Stimulated activated CD4-positive, alpha-beta T cell treated with anti-CD3 and anti-CD28 coated beads, Interleukin-12 subunit alpha, Interleukin-12 subunit beta, amount 100 ng/mL, for 24 hours (primary cell): Measurements from ENCODE around the gene ZKSCAN2.

ENCODE experiments used
- DNase-seq, 2 experiments: peaks; one replicate each; pipeline ENCODE4 v3.0.0-alpha.2; 2020; ENCODE audit warnings: low read depth in 2 of 2

Gene ZKSCAN2

GRCh38 chr16:25223964-25224363, 33.7 kb downstream of the ZKSCAN2 start:
- no peak for DNase-seq

- DNase-seq: no peak
Observed at GRCh38 chr16:25222959-25223358, 34.7 kb downstream of the ZKSCAN2 start.

GRCh38 chr16:25219070-25219737, 38.4 kb downstream of the ZKSCAN2 start:
- no peak for DNase-seq

- no peak for DNase-seq
Observed at GRCh38 chr16:25217921-25218320, 39.7 kb downstream of the ZKSCAN2 start.

DNA sequence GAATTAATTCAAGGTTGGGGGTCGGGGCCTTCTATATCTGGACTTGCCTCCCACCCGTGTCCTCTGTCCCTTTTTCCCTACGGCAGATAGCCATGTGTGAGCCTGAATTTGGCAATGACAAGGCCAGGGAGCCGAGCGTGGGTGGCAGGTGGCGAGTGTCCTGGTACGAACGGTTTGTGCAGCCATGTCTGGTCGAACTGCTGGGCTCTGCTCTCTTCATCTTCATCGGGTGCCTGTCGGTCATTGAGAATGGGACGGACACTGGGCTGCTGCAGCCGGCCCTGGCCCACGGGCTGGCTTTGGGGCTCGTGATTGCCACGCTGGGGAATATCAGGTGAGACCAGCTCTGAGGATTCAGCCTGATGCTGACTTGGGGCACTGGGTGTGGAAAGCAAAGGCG, 40.5 kb downstream of the ZKSCAN2 start:
- no peak for DNase-seq

DNA sequence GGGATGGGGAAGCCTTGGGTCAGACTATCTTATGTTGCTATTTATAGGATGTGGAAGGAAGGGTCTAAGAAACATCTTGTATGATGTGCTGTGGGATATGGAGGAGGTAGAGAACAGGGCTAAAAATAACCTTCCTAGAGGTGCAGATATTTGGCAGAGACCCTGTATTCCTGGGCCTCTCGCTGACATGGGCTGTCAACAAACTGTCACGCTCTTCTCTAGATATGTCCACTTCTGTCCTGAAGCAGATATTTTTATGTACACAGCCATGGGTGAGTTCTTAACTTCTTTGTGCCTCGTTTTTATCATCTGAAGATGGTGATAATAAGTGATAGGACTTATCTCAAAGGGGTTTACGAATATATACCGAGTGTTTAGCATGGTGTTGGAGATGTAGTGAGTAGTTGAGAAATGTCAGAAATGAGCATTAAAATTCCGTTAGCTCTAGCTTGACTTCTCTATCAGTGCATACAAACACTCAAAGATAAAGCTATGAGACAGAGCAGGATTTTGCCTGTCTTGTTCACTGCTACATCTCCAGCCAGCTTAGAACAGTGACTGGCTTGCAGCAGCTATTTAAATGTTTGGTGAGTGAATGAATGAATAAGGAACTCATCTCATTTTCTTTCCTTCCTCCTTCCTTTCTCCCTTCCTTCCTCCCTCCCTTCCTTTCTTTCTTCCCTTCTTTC, 43.8 kb downstream of the ZKSCAN2 start:
- no peak for DNase-seq

GRCh38 chr16:25212636-25213035, 45.0 kb downstream of the ZKSCAN2 start:
- no peak for DNase-seq

- no peak for DNase-seq
Observed at GRCh38 chr16:25210758-25211157, 46.9 kb downstream of the ZKSCAN2 start.

- no peak for DNase-seq
Observed at GRCh38 chr16:25199457-25199856, 58.2 kb downstream of the ZKSCAN2 start.

- DNase-seq: no peak
Observed at GRCh38 chr16:25198021-25198420, 59.6 kb downstream of the ZKSCAN2 start.

DNA sequence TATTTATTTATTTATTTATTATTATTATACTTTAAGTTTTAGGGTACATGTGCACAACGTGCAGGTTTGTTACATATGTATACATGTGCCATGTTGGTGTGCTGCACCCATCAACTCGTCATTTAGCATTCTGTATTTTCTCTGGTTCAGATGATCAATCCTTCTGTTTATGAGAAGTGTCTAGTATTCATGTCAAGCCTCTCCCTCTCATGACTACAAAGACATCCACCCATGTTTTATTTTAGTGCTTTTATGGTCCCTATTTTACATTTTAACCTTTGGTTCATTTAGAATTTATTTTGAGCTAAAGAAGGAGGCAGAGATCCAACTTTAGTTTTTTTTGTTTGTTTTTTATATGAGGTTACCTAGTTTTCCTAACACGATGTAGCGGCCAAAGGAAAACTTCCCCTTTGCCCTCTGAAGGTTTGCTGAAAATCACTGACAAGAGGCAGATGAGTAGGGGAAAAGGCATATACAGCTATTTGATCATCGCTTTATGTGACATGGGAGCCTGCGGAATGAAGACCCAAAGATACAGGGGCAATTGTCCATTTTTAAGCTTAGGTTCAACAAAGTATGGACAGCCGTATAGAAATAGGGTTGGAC, 63.3 kb downstream of the ZKSCAN2 start:
- no peak for DNase-seq

GRCh38 chr16:25192096-25192495, 65.5 kb downstream of the ZKSCAN2 start:
- DNase-seq: no peak

DNA sequence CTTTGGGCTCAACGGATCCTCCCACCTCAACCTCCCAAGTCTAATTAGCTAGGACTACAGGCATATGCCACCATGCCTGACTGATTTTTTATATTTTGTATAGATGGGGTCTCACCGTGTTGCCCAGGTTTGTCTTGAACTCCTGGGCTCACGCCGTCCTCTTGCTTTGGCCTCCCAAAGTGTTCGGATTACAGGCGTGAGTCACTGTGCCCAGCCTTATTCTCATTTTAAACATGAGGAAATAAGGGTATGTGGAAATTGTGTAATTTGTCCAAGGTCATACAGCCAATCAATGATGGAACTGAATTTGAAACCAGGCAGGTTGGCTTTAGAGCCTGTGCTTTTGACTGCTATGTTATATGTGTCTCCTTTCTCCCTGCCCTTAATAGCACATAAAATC, 68.3 kb downstream of the ZKSCAN2 start:
- no peak for DNase-seq

GRCh38 chr16:25187491-25187795, 70.2 kb downstream of the ZKSCAN2 start:
- DNase-seq: no peak
